Measurements from ENCODE around the gene TUBB. TPM values are rescaled to one million over a fixed set of nuclear protein-coding genes. Genes with fewer than 3 reads are reported as not detected.

TUBB gene
- polyA plus RNA-seq, 1 of the 3 experiments (the other 2 are of a cell fraction) = 1,037 TPM

DNA sequence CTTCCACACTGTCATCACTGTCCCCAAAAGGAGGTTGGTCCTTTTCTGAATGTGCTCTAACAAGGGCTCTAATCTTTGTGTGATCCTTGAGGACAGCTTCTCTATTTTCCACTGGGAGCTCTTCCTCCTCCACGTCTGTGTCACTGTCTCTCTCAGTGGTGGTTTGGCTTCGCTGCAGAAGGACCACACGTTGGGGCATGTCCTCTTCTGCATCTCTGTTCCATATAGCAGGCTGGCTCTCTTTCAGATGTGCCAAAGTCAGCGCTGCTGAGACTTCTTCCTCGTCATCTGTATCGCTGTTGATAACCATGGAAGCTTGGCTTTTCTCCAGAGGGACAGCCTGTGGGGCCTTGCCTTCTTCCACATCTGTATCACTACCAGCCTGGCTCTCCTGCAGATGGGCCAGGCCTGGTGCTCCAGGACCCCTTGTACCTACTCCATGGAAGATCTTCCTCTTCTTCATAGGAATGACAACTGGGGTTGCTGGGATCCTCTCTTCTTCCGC is 7.7 kb upstream of the TUBB start:
- Histone ChIP-seq H3K27me3 (ENCODE audit: insufficient read depth) (no peaks in the 10 kb centered on the region), H3K4me1 (ENCODE audit: control insufficient read depth in 1 of 2, insufficient read depth in 2 of 2, low read depth in 1 of 2, low read length in 1 of 2) (peaks cover 7 to 10% of the 10 kb centered on the region in 2 experiments; a peak in 2 of 4 replicates), H3K9ac (no peak overlapping the region), H3K9me2 (no peaks in the 10 kb centered on the region), H3K79me2 (ENCODE audit: insufficient read depth) (peaks cover 19% of the 10 kb centered on the region), H2AFZ (ENCODE audit: low read depth) (no peak overlapping the region), H3F3A (replicated peaks; ENCODE audit: insufficient read depth) (peaks cover 10% of the 10 kb centered on the region), H4K20me1 (ENCODE audit: insufficient read depth) (no peaks in the 10 kb centered on the region), H3K4me3 (ENCODE audit: low read depth in 2 of 2, low read length in 1 of 2) (no peak overlapping the region), H3K27ac (ENCODE audit: low read depth in 2 of 2, low read length in 1 of 2) (no peak overlapping the region), H3K36me3 (replicated peaks in 1 of 2; ENCODE audit: control insufficient read depth in 1 of 2, insufficient read depth in 2 of 2, low read length in 1 of 2) (peaks cover 29 to 36% of the 10 kb centered on the region in 2 experiments), H3K4me2 (no peak overlapping the region), H3K9me3 (no peaks in the 10 kb centered on the region; the same call in 1 of the 2 replicates)
- POLR2A ChIA-PET = no interaction called here
- no peak for DNase-seq
- CTCF ChIA-PET = interaction anchor here (0.9 to 42.4 kb wide), 4 partner anchors 8 to 27 kb away, joined by 3 to 838 read pairs (median 6); partner anchors contain the start of genes DHX16, NRM, PPP1R18 and TUBB
- no peak for TF ChIP-seq EZH2phosphoT487 (IDR thresholded peaks at IDR 0.05; ENCODE audit: borderline replicate concordance, low read depth)
- no peak for TF ChIP-seq REST (IDR thresholded peaks at IDR 0.05; ENCODE audit: low read depth, low read length)
- TF ChIP-seq FOXM1 (IDR thresholded peaks at IDR 0.05; ENCODE audit: low read depth) = no peak
- TF ChIP-seq, protein P1, sequence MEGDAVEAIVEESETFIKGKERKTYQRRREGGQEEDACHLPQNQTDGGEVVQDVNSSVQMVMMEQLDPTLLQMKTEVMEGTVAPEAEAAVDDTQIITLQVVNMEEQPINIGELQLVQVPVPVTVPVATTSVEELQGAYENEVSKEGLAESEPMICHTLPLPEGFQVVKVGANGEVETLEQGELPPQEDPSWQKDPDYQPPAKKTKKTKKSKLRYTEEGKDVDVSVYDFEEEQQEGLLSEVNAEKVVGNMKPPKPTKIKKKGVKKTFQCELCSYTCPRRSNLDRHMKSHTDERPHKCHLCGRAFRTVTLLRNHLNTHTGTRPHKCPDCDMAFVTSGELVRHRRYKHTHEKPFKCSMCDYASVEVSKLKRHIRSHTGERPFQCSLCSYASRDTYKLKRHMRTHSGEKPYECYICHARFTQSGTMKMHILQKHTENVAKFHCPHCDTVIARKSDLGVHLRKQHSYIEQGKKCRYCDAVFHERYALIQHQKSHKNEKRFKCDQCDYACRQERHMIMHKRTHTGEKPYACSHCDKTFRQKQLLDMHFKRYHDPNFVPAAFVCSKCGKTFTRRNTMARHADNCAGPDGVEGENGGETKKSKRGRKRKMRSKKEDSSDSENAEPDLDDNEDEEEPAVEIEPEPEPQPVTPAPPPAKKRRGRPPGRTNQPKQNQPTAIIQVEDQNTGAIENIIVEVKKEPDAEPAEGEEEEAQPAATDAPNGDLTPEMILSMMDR (IDR thresholded peaks at IDR 0.05) = no peak
- TF ChIP-seq TEAD4 (IDR thresholded peaks at IDR 0.05; ENCODE audit: borderline replicate concordance, insufficient read depth) = no peak
- TF ChIP-seq, protein P2, sequence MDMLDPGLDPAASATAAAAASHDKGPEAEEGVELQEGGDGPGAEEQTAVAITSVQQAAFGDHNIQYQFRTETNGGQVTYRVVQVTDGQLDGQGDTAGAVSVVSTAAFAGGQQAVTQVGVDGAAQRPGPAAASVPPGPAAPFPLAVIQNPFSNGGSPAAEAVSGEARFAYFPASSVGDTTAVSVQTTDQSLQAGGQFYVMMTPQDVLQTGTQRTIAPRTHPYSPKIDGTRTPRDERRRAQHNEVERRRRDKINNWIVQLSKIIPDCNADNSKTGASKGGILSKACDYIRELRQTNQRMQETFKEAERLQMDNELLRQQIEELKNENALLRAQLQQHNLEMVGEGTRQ (IDR thresholded peaks at IDR 0.05; ENCODE audit: borderline replicate concordance, low read depth, low read length) = no peak
- TF ChIP-seq YY1 (IDR thresholded peaks at IDR 0.05; ENCODE audit: low read depth) = no peak
- no peak for TF ChIP-seq RCOR1 (IDR thresholded peaks at IDR 0.05; ENCODE audit: low read length)
- 94% methylated on average over 7 of the region's 7 CpGs for WGBS (ENCODE audit: low lambda C conversion rate)

DNA sequence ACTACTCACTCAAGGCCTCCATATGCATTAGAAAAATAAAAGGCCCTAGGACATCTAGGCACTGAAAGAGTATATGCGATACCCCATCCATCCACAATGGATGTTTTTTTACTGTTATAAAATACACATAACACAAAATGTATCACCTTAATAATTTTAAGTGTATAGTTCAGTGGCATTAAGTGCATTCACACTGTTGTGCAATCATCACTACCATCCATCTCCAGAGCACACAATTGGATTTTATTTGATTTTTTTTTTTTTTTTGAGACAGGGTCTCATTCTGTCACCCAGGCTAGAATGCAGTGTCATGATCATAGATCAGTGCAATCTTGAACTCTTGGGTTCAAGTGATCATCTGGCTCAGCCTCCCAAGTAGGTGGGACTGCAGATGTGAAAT is 5.9 kb upstream of the TUBB start:
- no peaks in the 10 kb centered on the region for H3K9me2 ChIP-seq
- peaks cover 33% of the 10 kb centered on the region for H3K79me2 ChIP-seq (ENCODE audit: insufficient read depth)
- H3K27ac ChIP-seq (ENCODE audit: low read depth in 2 of 2, low read length in 1 of 2) = no peak overlapping the region
- no peaks in the 10 kb centered on the region for H4K20me1 ChIP-seq (ENCODE audit: insufficient read depth)
- H3K36me3 ChIP-seq (replicated peaks in 1 of 2; ENCODE audit: control insufficient read depth in 1 of 2, insufficient read depth in 2 of 2, low read length in 1 of 2) = peaks cover 26 to 29% of the 10 kb centered on the region in 2 experiments
- H2AFZ ChIP-seq (ENCODE audit: low read depth) = no peak overlapping the region
- H3K9ac ChIP-seq = no peak overlapping the region
- DNase-seq = no peak
- POLR2A ChIA-PET = no interaction called here
- no peaks in the 10 kb centered on the region; the same call in 1 of the 2 replicates for H3K9me3 ChIP-seq
- CTCF ChIA-PET = interaction anchor here (42.4 kb wide), 1 partner anchor 29 kb away, joined by 838 read pairs; the partner anchor contains the start of genes DHX16, NRM and PPP1R18
- H3F3A ChIP-seq (replicated peaks; ENCODE audit: insufficient read depth) = peaks cover 16% of the 10 kb centered on the region
- no peak overlapping the region for H3K4me2 ChIP-seq
- H3K4me1 ChIP-seq (ENCODE audit: control insufficient read depth in 1 of 2, insufficient read depth in 2 of 2, low read depth in 1 of 2, low read length in 1 of 2) = peaks cover 11 to 17% of the 10 kb centered on the region in 2 experiments; a peak in 3 of 4 replicates
- H3K4me3 ChIP-seq (ENCODE audit: low read depth in 2 of 2, low read length in 1 of 2) = no peak overlapping the region
- no peaks in the 10 kb centered on the region for H3K27me3 ChIP-seq (ENCODE audit: insufficient read depth)
- WGBS (ENCODE audit: low lambda C conversion rate) = 94% methylated on average over 1 of the region's 1 CpG
- TF ChIP-seq FOXJ3 (CRISPR knock-in tag; IDR thresholded peaks at IDR 0.05) = no peak
- TF ChIP-seq MAX (IDR thresholded peaks at IDR 0.05; ENCODE audit: low read depth) = no peak
- TF ChIP-seq GABPA (IDR thresholded peaks at IDR 0.05; ENCODE audit: low read depth) = no peak
- no peak for TF ChIP-seq NRF1 (IDR thresholded peaks at IDR 0.05; ENCODE audit: low read depth, low read length)
- TF ChIP-seq NFIC (IDR thresholded peaks at IDR 0.05; ENCODE audit: borderline replicate concordance) = no peak
- TF ChIP-seq, protein P3, sequence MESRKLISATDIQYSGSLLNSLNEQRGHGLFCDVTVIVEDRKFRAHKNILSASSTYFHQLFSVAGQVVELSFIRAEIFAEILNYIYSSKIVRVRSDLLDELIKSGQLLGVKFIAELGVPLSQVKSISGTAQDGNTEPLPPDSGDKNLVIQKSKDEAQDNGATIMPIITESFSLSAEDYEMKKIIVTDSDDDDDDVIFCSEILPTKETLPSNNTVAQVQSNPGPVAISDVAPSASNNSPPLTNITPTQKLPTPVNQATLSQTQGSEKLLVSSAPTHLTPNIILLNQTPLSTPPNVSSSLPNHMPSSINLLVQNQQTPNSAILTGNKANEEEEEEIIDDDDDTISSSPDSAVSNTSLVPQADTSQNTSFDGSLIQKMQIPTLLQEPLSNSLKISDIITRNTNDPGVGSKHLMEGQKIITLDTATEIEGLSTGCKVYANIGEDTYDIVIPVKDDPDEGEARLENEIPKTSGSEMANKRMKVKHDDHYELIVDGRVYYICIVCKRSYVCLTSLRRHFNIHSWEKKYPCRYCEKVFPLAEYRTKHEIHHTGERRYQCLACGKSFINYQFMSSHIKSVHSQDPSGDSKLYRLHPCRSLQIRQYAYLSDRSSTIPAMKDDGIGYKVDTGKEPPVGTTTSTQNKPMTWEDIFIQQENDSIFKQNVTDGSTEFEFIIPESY (IDR thresholded peaks at IDR 0.05; ENCODE audit: borderline replicate concordance, low read depth) = no peak
- no peak for TF ChIP-seq EP300 (IDR thresholded peaks at IDR 0.05; ENCODE audit: borderline replicate concordance in 1 of 2, low read depth in 1 of 2, low read length in 1 of 2)
- no peak for TF ChIP-seq USF1 (IDR thresholded peaks at IDR 0.05; ENCODE audit: borderline replicate concordance, low read depth)
- no peak for TF ChIP-seq TAF1 (IDR thresholded peaks at IDR 0.05; ENCODE audit: borderline replicate concordance, low read depth, low read length)
- no peak for TF ChIP-seq JUND (IDR thresholded peaks at IDR 0.05)
